Renal pelvis (tissue), 12 donors: ENCODE results near the gene OR8J1. TPM values are rescaled to one million over a fixed set of nuclear protein-coding genes. Genes with fewer than 3 reads are reported as not detected.
"Not testable (repeated sequence)": the region's sequence is repeated elsewhere in the genome, so short reads cannot be mapped to it uniquely, and the experiment has no call there.

Experiments
- DNase-seq: peaks from one replicate; pipeline ENCODE4 v3.0.0-alpha.2; 2013
- long read RNA-seq, 16 experiments: transcript quantifications; one replicate each; lab custom pipeline, GENCODE V29; 2026
- polyA plus RNA-seq, 3 donors: library from polyadenylated mRNA; unstranded; fragments of 120-200 nt; gene quantifications; one replicate each; pipeline ENCODE4 v1.2.1, GENCODE V29; 2013; ENCODE audit not compliant: insufficient read length in 3 of 3

Gene OR8J1
- polyA plus RNA-seq = not detected
- long read RNA-seq, donor 1 = 0 reads
- long read RNA-seq, donor 2 = 0 reads
- long read RNA-seq, donor 3 = 0 reads
- long read RNA-seq, donor 4 = 0 reads
- long read RNA-seq, donor 5, partial matches to known transcripts = 0 of 1 reads
- long read RNA-seq, donor 5, other reads (novel, unspliced or antisense) = 0 of 1 reads
- long read RNA-seq, donor 6 = 0 reads
- long read RNA-seq, donor 7 = 0 reads
- long read RNA-seq, donor 8, partial matches to known transcripts = 0 of 1 reads
- long read RNA-seq, donor 8, other reads (novel, unspliced or antisense) = 0 of 1 reads
- long read RNA-seq, donor 9 = 0 reads
- long read RNA-seq, donor 10 = 0 reads
- long read RNA-seq, donor 11 = 0 reads
- long read RNA-seq, donor 12 = 0 reads
- long read RNA-seq, donor 13 = 0 reads
- long read RNA-seq, donor 14 = 0 reads
- long read RNA-seq, donor 15 = 0 reads
- long read RNA-seq, donor 16 = 0 reads

DNA sequence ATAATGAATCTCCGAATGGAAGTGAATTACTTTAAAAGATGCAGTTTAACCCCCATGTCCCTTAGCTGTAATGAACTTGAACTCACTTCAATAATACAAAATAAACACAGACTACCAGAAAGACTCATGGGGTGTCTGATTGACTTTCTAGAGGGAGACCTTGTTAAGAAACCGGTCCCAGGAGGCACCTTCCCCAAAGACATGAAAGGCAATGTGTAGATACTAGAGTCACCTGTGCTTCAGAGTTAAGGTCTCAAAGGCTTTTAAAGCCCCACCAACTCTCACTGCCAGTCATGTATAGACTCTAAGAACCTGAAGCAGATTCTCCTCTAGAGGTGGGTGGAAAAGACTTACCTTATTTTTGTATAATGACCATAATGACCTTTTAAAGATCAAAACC lies at the start of gene OR8J1:
TSS of gene OR8J1 (plus strand) at position 301 of the 400 bp plus-strand sequence. CDS start 5,956 bp downstream, outside the sequence.
- DNase-seq = no peak

- no peak for DNase-seq
These were observed 46.3 kb upstream of the OR8J1 start for GRCh38 chr11:56307836-56308235.

GRCh38 chr11:56314844-56315243 lies 39.2 kb upstream of the OR8J1 start, which contains the start of gene OR8K3:
OR8K3 (plus strand) TSS chr11:56315144; CDS start chr11:56318307, 3,163 bp downstream.
- DNase-seq = no peak

GRCh38 chr11:56331861-56332491 lies 22.1 kb upstream of the OR8J1 start:
- DNase-seq = no peak

GRCh38 chr11:56333156-56333555 lies 20.9 kb upstream of the OR8J1 start:
- no peak for DNase-seq

DNA sequence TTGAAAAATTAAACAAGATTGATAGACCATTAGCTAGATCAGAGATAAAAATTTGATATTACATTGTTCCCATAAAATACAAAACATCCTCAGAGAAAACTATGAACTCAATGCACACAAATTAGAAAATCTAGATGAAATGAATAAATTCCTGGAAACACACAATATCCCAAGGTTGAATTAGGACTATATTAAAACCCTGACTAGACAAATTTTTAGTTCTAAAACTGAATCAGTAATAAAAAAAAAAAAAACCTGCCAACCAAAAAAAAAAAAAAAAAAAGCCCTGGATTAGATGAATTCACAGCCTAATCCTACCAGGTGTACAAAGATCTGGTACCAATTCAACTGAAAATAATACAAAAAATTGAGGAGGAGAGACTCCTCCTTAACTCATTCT lies 13.8 kb upstream of the OR8J1 start:
- DNase-seq = no peak

DNA sequence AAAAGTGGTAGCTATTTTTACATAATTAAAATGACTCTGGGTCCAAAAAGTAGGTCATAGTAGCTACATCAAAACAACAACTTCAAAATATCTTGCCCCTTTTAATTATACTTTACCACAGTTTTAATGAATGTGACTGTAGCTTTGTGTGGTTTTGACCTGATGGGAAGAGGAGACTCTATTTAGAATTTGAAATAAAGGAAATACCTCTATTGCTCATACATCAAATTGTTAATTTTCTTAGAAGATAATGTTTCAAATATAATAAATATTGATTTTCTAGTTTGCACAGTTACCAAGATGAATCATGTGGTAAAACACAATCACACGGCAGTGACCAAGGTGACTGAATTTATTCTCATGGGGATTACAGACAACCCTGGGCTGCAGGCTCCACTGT lies 8.4 kb upstream of the OR8J1 start, which contains the start of gene OR8K1:
TSS of gene OR8K1 (plus strand) at position 301 of the 400 bp plus-strand sequence. CDS start at position 301, 0 bp downstream.
- DNase-seq = no peak

DNA sequence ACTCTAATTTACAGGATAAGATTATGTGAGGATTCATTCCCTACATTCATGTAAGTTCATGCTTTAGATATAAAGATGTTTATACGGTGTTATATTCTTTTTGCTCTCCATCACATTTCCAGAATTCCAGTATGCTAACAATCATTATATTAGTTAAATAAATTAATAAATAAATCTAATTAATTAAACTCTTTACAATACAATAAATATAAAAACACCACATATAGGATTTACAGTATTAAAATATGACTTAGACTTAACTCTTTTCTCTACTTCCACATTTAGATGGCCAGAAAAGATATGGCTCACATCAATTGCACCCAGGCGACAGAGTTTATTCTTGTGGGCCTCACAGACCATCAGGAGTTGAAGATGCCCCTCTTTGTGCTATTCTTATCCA lies 21.2 kb downstream of the OR8J1 start, which contains the start of gene OR8U1:
TSS of gene OR8U1 (plus strand) at position 301 of the 400 bp plus-strand sequence. CDS start at position 301, 0 bp downstream.
- DNase-seq = no peak

- no peak for DNase-seq
These were observed 26.0 kb downstream of the OR8J1 start for GRCh38 chr11:56380120-56380519.

DNA sequence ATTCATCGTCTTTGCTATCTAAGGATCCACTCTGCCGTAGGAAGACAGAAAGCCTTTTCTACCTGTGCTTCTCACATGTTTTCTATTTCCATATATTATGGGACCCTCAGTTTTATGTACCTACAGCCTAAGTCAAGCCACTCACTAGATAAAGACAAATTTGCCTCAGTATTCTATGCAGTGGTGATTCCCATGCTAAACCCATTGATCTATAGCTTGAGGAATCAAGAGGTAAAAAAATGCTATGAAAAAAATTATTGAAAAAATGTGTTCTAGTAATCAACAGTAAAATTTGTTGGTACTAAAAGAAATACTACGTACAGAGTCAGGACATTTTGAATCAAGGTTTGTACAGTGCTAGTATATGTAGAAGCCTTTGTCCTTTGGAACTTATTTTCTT lies 40.3 kb downstream of the OR8J1 start:
- no peak for DNase-seq

DNA sequence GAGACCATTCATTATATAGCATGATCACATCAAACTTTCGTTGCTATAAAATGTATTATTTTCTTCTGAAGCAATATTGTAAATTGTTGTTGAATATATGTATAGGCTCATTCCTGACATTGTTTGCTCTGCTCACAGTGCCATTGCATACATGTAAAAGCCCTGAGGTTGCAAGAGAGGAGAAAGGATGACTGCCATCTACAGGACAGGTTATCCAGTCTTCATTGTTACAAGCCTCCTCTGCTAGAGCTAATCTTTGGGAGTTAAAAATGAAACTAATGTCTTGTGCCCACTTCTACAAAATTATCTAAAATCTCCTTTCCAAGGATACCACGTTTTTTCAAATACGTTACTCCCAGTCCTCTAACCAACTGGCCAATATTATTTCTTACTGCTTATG lies 42.0 kb downstream of the OR8J1 start:
- no peak for DNase-seq

DNA sequence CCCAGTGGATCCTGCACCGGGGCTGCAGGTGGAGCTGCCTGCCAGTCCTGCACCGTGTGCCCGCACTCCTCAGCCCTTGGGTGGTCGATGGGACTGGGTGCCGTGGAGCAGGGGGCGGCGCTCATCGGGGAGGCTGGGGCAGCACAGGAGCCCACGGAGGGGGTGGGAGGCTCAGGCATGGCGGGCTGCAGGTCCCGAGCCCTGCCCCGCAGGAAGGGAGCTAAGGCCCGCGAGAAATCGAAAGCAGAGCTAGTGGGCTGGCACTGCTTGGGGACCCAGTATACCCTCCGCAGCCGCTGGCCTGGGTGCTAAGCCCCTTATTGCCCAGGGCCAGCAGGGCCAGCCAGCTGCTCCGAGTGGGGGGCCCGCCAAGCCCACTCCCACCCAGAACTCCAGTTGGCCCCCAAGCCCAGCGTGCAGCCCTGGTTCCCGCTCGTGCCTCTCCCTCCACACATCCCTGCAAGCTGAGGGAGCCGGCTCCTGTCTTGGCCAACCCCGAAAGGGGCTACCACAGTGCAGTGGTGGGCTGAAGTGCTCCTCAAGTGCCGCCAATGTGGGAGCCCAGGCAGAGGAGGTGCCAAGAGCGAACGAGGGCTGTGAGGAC lies 47.9 kb downstream of the OR8J1 start:
- DNase-seq = not testable (repeated sequence)

GRCh38 chr11:56404393-56404792 lies 50.3 kb downstream of the OR8J1 start:
- DNase-seq = no peak

- no peak for DNase-seq
These were observed 56.7 kb downstream of the OR8J1 start for GRCh38 chr11:56410801-56411200.

Other genes with a start within 250 kb of the OR8J1 start
- gene OR8H3, start 231.9 kb upstream of the OR8J1 start, polyA plus RNA-seq = not detected
- gene OR8J3, start 214.1 kb upstream of the OR8J1 start, polyA plus RNA-seq = not detected
- gene OR8K5, start 194.0 kb upstream of the OR8J1 start, polyA plus RNA-seq = not detected
- gene OR5J2, start 177.7 kb upstream of the OR8J1 start, polyA plus RNA-seq = not detected
- gene OR5T2, start 120.0 kb upstream of the OR8J1 start, polyA plus RNA-seq = not detected
- gene OR5T3, start 102.0 kb upstream of the OR8J1 start, polyA plus RNA-seq = not detected
- not detected for gene OR5T1, start 80.1 kb upstream of the OR8J1 start, polyA plus RNA-seq
- gene OR8H1, start 62.0 kb upstream of the OR8J1 start, polyA plus RNA-seq = not detected
- not detected for gene OR8K3, start 39.1 kb upstream of the OR8J1 start, polyA plus RNA-seq
- not detected for gene OR8K1, start 8.3 kb upstream of the OR8J1 start, polyA plus RNA-seq
- not detected for gene OR8U1, start 21.3 kb downstream of the OR8J1 start, polyA plus RNA-seq
- not detected for gene OR5AL1, start 58.4 kb downstream of the OR8J1 start, polyA plus RNA-seq
- gene OR5M3, start 119.1 kb downstream of the OR8J1 start, polyA plus RNA-seq = not detected
- gene OR5M8, start 137.1 kb downstream of the OR8J1 start, polyA plus RNA-seq = not detected
- not detected for gene OR5M11, start 189.0 kb downstream of the OR8J1 start, polyA plus RNA-seq
- not detected for gene OR5M10, start 223.4 kb downstream of the OR8J1 start, polyA plus RNA-seq